ENCODE measurements around the gene TMEM59.

DNA sequence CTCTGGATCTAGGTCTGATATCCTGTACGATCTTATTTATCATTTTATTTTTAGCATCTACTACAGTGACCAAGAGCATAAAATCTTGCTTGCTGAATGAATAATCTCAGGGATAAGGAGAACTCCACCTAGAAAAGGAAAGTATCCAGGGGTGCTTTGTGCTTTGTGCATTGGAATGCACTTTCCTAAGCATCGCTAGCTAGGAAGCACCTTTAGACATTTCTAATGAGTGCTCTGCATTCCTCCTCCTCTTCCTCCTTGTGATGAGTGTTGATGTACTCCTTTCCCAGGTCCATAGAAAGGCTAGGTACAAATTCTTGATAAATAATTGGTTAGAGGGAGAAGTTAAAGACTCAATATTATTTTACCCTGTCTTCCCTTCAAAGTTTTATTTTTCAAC is 31.8 kb upstream of the TMEM59 start:
- TF ChIP-seq, protein P1, sequence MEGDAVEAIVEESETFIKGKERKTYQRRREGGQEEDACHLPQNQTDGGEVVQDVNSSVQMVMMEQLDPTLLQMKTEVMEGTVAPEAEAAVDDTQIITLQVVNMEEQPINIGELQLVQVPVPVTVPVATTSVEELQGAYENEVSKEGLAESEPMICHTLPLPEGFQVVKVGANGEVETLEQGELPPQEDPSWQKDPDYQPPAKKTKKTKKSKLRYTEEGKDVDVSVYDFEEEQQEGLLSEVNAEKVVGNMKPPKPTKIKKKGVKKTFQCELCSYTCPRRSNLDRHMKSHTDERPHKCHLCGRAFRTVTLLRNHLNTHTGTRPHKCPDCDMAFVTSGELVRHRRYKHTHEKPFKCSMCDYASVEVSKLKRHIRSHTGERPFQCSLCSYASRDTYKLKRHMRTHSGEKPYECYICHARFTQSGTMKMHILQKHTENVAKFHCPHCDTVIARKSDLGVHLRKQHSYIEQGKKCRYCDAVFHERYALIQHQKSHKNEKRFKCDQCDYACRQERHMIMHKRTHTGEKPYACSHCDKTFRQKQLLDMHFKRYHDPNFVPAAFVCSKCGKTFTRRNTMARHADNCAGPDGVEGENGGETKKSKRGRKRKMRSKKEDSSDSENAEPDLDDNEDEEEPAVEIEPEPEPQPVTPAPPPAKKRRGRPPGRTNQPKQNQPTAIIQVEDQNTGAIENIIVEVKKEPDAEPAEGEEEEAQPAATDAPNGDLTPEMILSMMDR (IDR thresholded peaks at IDR 0.05), result no peak
- TF ChIP-seq POLR2A (IDR thresholded peaks at IDR 0.05), result no peak

Data from Peyer's patch (tissue), 4 donors.